ENCODE results near the gene CSF1. TPM values are rescaled to one million over a fixed set of nuclear protein-coding genes. Genes with fewer than 3 reads are reported as not detected.
A peak's percentile ranks its signal among the peaks of the same experiment; 100 is the strongest.

CSF1 gene
- total and polyA plus RNA-seq, 2 of the 13 experiments (the other 11 are each of a cell fraction or from before 2014, with no cell fraction given) = 4.6 to 13.3 TPM

GRCh38 chr1:109935451-109935900, 24.8 kb downstream of the CSF1 start (continued):
- TF ChIP-seq ZBTB44 (CRISPR knock-in tag; IDR thresholded peaks at IDR 0.05) (0 out of 2 replicates have a peak, but pooled peaks have one; percentile 33), REPIN1 (CRISPR knock-in tag; IDR thresholded peaks at IDR 0.05; ENCODE audit: borderline replicate concordance, low read depth) (peak; percentile 32; the same call in 1 of the 2 replicates), ONECUT2 (CRISPR knock-in tag; IDR thresholded peaks at IDR 0.05) (no peak), ZNF766 (CRISPR knock-in tag; IDR thresholded peaks at IDR 0.05; ENCODE audit: borderline replicate concordance) (no peak), ZNF33A (CRISPR knock-in tag; IDR thresholded peaks at IDR 0.05; ENCODE audit: borderline replicate concordance) (no peak), GLI4 (CRISPR knock-in tag; IDR thresholded peaks at IDR 0.05; ENCODE audit: borderline replicate concordance) (no peak), ZSCAN21 (CRISPR knock-in tag; IDR thresholded peaks at IDR 0.05; ENCODE audit: borderline replicate concordance) (no peak), ZSCAN12 (CRISPR knock-in tag; IDR thresholded peaks at IDR 0.05) (no peak), DNMT3B (CRISPR knock-in tag; conservative IDR thresholded peaks at IDR 0.05) (no peak), ZNF101 (CRISPR knock-in tag; IDR thresholded peaks at IDR 0.05; ENCODE audit: borderline replicate concordance, low read depth) (no peak), GATA4 (IDR thresholded peaks at IDR 0.05; ENCODE audit: borderline replicate concordance, low read depth) (peak; percentile 21; the same call in 1 of the 2 replicates), ZBTB46 (CRISPR knock-in tag; IDR thresholded peaks at IDR 0.05; ENCODE audit: borderline replicate concordance) (no peak), ZBTB40 (IDR thresholded peaks at IDR 0.05) (no peak), ZBTB40 (CRISPR knock-in tag; IDR thresholded peaks at IDR 0.05) (peak; percentile 38; the same call in 1 of the 2 replicates), SIX4 (CRISPR knock-in tag; IDR thresholded peaks at IDR 0.05) (no peak), ZNF570 (CRISPR knock-in tag; IDR thresholded peaks at IDR 0.05; ENCODE audit: borderline replicate concordance) (no peak)

Data from HepG2 (cell line).